ENCODE data around the gene CNGA2.

DNA sequence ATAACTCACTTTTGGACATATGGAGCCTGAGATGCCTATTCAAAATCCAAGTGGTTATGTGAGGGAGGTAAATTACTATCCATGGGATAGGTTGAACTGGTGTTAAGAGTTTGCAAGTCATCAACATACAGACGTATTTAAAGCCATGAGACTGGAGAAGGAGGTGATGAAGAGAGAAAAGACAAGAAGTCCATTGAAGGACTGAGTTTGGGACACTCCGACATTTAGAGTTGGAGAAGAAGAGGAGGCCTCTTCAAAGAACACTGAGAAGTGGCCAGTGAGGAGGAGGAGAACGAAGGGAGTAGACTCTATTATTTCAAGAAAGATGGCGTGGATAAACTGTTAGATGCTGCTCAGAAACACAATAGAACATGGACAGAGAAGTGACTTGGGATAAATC lies at the start of gene CNGA2:
- no peak for TF ChIP-seq POLR2A (IDR thresholded peaks at IDR 0.05; ENCODE audit: borderline replicate concordance, extremely low read depth, insufficient read depth, insufficient read length)
- TF ChIP-seq YY1 (IDR thresholded peaks at IDR 0.05; ENCODE audit: extremely low read depth, insufficient replicate concordance, low read depth, low read length), result no peak
- TF ChIP-seq, protein P1, sequence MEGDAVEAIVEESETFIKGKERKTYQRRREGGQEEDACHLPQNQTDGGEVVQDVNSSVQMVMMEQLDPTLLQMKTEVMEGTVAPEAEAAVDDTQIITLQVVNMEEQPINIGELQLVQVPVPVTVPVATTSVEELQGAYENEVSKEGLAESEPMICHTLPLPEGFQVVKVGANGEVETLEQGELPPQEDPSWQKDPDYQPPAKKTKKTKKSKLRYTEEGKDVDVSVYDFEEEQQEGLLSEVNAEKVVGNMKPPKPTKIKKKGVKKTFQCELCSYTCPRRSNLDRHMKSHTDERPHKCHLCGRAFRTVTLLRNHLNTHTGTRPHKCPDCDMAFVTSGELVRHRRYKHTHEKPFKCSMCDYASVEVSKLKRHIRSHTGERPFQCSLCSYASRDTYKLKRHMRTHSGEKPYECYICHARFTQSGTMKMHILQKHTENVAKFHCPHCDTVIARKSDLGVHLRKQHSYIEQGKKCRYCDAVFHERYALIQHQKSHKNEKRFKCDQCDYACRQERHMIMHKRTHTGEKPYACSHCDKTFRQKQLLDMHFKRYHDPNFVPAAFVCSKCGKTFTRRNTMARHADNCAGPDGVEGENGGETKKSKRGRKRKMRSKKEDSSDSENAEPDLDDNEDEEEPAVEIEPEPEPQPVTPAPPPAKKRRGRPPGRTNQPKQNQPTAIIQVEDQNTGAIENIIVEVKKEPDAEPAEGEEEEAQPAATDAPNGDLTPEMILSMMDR (IDR thresholded peaks at IDR 0.05 in 2 of 3, conservative IDR thresholded peaks at IDR 0.05 in 1 of 3; ENCODE audit: borderline replicate concordance in 1 of 3, insufficient read depth in 1 of 3, low read depth in 2 of 3, low read length in 2 of 3), result no peak
- no peak for TF ChIP-seq EZH2 (IDR thresholded peaks at IDR 0.05)
- TF ChIP-seq FOSL1 (IDR thresholded peaks at IDR 0.05; ENCODE audit: low read depth), result no peak
- TF ChIP-seq SIN3A (IDR thresholded peaks at IDR 0.05; ENCODE audit: low read depth), result no peak
